Mucosa of descending colon (tissue), 3 donors: ENCODE data around the gene LTB4R. TPM values are rescaled to one million over a fixed set of nuclear protein-coding genes. Genes with fewer than 3 reads are reported as not detected.
"Not testable (repeated sequence)": the region's sequence is repeated elsewhere in the genome, so short reads cannot be mapped to it uniquely, and the experiment has no call there.

Experiments
- ATAC-seq: fragments of 200-7000 bp; cut with Tn5 transposase; one replicate; pipeline ENCODE4 v1.9.1; 2020; ENCODE audit warnings: mild to moderate bottlenecking, moderate library complexity
- DNase-seq, 3 donors: peaks; one replicate each; pipeline ENCODE4 v3.0.0-alpha.2; 2020
- H3K36me3 ChIP-seq: fragments of 200-600 bp; one replicate; pipeline ENCODE4 v1.8.0; 2021; ENCODE audit warnings: low read depth, mild to moderate bottlenecking
- H3K4me1 ChIP-seq: fragments of 200-600 bp; one replicate; pipeline ENCODE4 v1.8.0; 2021; ENCODE audit warnings: low read depth, mild to moderate bottlenecking
- H3K4me3 ChIP-seq: fragments of 200-600 bp; one replicate; pipeline ENCODE4 v1.8.0; 2021; ENCODE audit warnings: mild to moderate bottlenecking
- H3K9me3 ChIP-seq: fragments of 200-600 bp; one replicate; pipeline ENCODE4 v1.8.0; 2021; ENCODE audit warnings: mild to moderate bottlenecking
- intact Hi-C, 2 donors: fragments of 100-400 bp; cut with DNase I in 1 of 2; cut with micrococcal nuclease in 1 of 2; formaldehyde crosslinking; loops; one replicate each; pipeline versions ENCODE4 v1.11.0 to v1.11.1; 2022; cut with DNase I, micrococcal nuclease
- total RNA-seq, 3 donors: library from RNA; stranded (reverse); fragmentation: NEBNext Ultra II Directional in 2 of 3; extraction: Animal tissue kit (Norgen Biotek cat#: 25700) in 2 of 3; gene quantifications; one replicate each; pipeline versions ENCODE4 v1.2.1 to v1.2.4, GENCODE V29; 2021 to 2023
- TF ChIP-seq, protein P1 (sequence below): fragments of 200-600 bp; IDR thresholded peaks from one replicate; pipeline ENCODE4 v1.8.0; 2022; ENCODE audit warnings: antibody characterized with exemption, mild to moderate bottlenecking
- donor health status: DM: no; HTN: no; CAD: no; lungs with moderate emphysema.
- donor health status: DM: no; HTN: no; CAD: no.
- donor health status: DM: no; HTN: yes; CAD: no.

LTB4R gene
- total RNA-seq, 3 donors from 2014 or later = 3.4 to 6.1 (median 3.8) TPM

DNA sequence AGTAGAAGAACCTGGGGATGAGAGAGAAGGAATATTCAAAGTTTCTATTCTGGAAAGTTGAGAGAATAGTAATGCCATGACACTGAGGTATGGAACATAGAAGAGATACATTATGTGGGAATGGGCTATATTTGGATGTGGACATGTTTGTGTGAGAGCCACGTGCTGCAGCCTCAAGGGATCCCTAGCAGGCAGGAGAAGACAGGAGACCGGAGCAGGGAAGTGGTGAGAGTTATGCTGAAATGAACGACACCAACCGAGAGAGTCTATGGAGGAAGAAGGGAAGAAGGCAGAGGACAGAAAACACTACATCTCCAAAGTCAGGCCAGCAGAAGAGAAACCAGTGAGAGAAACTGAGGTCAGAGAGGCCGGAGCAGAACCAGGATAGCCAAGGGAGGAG lies 38.4 kb downstream of the LTB4R start:
- Histone ChIP-seq H3K4me1 (peaks cover 4% of the 10 kb centered on the region), H3K9me3 (no peaks in the 10 kb centered on the region), H3K4me3 (no peak overlapping the region), H3K36me3 (no peaks in the 10 kb centered on the region)
- DNase-seq (no peak), ATAC-seq (no peak)
- intact Hi-C loops = no loop called here
- TF ChIP-seq, protein P1, sequence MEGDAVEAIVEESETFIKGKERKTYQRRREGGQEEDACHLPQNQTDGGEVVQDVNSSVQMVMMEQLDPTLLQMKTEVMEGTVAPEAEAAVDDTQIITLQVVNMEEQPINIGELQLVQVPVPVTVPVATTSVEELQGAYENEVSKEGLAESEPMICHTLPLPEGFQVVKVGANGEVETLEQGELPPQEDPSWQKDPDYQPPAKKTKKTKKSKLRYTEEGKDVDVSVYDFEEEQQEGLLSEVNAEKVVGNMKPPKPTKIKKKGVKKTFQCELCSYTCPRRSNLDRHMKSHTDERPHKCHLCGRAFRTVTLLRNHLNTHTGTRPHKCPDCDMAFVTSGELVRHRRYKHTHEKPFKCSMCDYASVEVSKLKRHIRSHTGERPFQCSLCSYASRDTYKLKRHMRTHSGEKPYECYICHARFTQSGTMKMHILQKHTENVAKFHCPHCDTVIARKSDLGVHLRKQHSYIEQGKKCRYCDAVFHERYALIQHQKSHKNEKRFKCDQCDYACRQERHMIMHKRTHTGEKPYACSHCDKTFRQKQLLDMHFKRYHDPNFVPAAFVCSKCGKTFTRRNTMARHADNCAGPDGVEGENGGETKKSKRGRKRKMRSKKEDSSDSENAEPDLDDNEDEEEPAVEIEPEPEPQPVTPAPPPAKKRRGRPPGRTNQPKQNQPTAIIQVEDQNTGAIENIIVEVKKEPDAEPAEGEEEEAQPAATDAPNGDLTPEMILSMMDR = no peak

DNA sequence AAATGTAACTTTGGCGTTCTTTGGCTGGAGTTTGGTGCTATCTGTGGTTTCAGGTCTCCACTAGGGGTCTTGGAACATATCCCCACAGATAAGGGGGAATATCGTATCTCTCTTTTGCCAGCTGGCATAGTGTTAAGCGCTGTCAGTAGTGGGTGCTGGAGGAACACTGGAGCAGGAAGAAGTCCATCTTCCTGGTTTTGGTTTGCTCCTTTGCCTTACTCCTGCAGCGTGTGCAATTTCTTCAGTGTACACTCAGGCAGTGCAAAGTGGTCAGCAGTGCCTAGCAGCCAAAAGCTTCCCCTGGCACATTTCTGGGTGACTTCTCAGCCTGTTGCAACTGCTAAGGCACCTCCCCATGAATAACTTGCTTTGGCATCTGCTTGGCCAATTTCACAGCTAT lies 40.2 kb downstream of the LTB4R start:
- TF ChIP-seq, protein P1 = no peak
- H3K4me1 ChIP-seq = peaks cover 4% of the 10 kb centered on the region
- no peak for DNase-seq
- peak; percentile 62 for ATAC-seq
- no peaks in the 10 kb centered on the region for H3K36me3 ChIP-seq
- no peak overlapping the region for H3K4me3 ChIP-seq
- H3K9me3 ChIP-seq = no peaks in the 10 kb centered on the region
- intact Hi-C loops = no loop called here

DNA sequence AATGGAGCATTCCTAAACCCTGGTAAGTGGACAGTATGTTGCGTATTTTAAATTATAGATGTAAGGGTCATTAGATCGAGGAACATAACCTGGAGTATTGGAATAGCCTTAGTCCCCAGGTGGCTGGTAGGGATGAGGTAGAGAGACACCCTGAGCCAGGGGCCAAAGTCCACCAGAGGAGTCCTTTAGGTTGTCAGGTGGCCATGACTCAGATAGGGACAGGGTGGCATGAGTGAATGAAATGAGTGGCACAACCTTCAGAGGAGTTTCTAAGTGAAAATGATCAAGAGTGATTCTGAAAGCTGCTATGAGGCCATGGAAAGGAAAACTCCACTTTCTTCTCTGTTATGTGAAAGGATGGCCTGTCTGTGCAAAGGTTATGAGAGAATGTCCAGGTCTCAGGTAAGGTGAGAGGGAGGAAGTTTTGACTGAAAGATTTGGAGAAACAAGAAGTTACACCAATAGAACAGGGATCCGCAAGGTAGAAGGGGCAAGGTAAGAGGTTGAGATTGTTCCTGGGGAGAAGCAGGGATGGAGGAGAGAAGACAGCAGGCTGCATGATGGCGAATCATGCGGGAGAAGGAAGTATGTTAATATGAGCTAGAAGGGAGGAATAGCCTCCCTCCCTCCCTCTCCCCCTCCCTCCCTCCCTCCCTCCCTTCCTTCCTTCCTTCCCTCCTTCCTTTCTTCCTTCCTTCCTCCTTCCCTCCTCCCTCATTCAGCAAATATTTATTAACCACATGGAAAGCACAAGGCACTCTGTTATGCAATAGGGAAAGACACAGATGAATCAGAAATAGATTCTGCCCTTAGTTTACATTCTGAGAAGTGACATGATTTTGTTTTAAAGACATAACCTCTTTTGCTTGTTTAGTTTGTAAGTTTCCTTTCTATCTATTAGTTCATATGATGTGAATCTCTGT lies 42.5 kb downstream of the LTB4R start:
- TF ChIP-seq, protein P1 = no peak
- intact Hi-C loops = no loop called here
- Histone ChIP-seq H3K9me3 (no peaks in the 10 kb centered on the region), H3K4me1 (peaks cover 4% of the 10 kb centered on the region), H3K36me3 (no peaks in the 10 kb centered on the region), H3K4me3 (no peak overlapping the region)
- DNase-seq (peak in 1 of 3 donors; percentile 62), ATAC-seq (peak; percentile 98)

DNA sequence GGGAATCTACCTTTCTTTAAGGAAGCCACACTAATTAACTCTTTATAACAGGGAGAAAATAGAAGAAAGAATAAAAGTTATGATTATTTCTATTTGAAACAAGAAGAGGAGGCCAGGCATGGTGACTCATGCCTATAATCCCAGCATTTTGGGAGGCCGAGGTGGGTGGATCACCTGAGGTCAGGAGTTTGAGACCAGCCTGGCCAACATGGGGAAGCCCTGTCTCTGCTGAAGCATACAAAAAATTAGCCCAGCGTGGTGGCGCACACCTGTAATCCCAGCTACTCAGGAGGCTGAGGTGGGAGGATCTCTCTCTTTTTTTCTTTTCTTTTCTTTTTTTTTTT lies 43.2 kb downstream of the LTB4R start:
- DNase-seq, ATAC-seq, H3K4me3 ChIP-seq, H3K9me3 ChIP-seq, H3K36me3 ChIP-seq, intact Hi-C loops, H3K4me1 ChIP-seq: not testable (repeated sequence)

DNA sequence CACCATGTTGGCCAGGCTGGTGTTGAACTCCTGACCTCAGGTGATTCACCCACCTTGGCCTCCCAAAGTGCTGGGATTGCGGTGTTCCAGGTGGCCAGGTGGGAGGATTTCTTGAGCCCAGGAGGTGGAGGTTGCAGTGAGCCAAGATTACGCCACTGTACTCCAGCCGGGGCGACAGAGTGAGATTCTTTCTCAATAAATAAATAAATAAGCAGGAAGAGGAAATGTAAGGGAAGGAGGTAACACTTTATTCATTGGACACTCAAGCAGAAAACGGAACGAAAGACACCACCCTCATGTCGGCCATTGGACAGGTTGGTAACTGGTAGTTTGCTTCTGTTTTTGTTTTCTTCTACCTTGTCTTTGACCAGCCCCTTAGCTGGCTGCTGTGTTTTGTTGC lies 43.7 kb downstream of the LTB4R start:
- no peak for ATAC-seq
- intact Hi-C loops = no loop called here
- no peak for DNase-seq

DNA sequence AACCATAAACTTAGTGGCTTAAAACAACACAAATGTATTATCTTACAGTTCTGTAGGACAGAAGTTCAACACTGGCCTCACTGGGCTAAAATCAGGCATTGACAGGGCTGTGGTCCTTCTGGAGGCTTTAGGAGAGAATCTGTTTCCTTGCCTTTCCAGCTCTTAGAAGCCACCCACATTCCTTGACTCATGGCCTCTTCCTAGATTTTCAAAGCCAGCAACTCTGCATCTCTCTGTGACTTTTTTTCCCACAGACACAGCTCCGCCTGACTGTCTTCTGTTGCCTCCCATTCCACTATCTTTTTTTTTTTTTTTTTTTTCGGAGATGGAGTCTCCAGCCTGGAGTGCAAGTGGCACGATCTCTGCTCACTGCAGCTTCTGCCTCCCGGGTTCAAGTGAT lies 44.9 kb downstream of the LTB4R start:
- Histone ChIP-seq H3K36me3 (no peaks in the 10 kb centered on the region), H3K4me3 (no peak overlapping the region), H3K9me3 (no peaks in the 10 kb centered on the region), H3K4me1 (peaks cover 4% of the 10 kb centered on the region)
- intact Hi-C loops = no loop called here
- DNase-seq (no peak), ATAC-seq (no peak)
- TF ChIP-seq, protein P1 = no peak

More for the DNA sequence above, 43.7 kb downstream of the LTB4R start:
- Histone ChIP-seq H3K36me3 (no peaks in the 10 kb centered on the region), H3K9me3 (no peaks in the 10 kb centered on the region), H3K4me1 (peaks cover 4% of the 10 kb centered on the region), H3K4me3 (no peak overlapping the region)
- TF ChIP-seq, protein P1 = no peak
